Stimulated activated CD4-positive, alpha-beta T cell treated with anti-CD3 and anti-CD28 coated beads, TNF-alpha, amount 100 ng/mL, for 4 hours (primary cell): ENCODE data around the gene DNASE1L3.
"Not testable (repeated sequence)": the region's sequence is repeated elsewhere in the genome, so short reads cannot be mapped to it uniquely, and the experiment has no call there.

Source experiments
- DNase-seq, 3 experiments: peaks; one replicate each; pipeline ENCODE4 v3.0.0-alpha.2; 2020; ENCODE audit warnings: low read depth in 3 of 3

Gene DNASE1L3

DNA sequence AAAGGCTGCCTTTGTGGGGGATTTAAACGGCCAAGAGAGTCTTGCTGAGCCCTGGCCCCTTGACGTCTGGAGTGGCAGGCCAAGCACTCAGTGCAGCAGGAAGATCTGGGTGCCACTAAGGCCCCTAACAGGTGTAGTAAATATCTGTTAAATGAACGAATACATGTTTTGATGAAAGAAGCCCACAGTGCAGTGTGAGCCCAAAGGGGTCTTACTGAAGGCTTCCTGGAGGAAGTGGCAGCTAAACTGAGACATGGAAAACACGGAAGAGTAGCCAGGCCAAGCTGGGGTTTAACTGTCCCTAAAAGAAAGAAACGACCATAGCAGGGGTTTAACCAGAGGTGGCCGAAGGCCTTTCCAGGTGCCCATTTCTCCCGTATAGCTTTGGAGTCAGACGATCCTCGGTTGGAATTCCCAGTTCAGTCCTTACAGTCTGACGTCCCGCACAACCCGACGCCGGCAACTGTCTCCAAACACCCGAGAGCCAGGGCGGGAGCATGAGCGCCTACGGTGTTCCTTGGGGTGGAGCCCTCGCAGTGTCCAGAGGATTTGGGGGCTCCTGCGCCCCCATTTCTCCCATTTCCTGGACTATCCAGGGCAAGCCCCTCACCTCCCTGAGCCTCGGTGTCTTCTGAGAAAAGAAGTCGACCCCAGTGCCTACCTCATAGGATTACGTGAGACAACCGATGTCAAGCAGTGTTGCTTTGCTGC is 25.9 kb upstream of the DNASE1L3 start:
- no peak for DNase-seq

- no peak for DNase-seq
These were observed 25.2 kb upstream of the DNASE1L3 start for GRCh38 chr3:58235970-58236369.

GRCh38 chr3:58234516-58234931 is 23.8 kb upstream of the DNASE1L3 start:
- DNase-seq, result no peak

DNA sequence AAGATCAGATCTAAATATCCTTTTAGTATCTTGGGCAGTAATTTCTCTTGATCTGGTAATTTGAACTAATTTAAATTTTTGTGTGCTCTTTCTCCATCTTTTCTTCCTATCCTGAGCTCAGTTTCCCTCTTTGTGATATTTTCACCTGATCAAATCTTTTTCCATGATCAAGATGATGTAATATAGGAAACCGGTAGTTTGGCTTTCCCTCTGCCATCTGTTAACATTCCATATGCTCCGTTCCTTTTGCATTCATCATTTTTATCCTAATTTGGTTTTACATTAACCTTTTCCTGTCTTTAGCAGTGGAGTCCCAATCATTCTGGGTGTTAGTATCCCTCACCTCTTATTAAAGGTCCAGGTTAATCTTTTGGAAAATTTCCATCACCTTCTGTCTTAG is 20.9 kb upstream of the DNASE1L3 start:
- no peak for DNase-seq

DNA sequence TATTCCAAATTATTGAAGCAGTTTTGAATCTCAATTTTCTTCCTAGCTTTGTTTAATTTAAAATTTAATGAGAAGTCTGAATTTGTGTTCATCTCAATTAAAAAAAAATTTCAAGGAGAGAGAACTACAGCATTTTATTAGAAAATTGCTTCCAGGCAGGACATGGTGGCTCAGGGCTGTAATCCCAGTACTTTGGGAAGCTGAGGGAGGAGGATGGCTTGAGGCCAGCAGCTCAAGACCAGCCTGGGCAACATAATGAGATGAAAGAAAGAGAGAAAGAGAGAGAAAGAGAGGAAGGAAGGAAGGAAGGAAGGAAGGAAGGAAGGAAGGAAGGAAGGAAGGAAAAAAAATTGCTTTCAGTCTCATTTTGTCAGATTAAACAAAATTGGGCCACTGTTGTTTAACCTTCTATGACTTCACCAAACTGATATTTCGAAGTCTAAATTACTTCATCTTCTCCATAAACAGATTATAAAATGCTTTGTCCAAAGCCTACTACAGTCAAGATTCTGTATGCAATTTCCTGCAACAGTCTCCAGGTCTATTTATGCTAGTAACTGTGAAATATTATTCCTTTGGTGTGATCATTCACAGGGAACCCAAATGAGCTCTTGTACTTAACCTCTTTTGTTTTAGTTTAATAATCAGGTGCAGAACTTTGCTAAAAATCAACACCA is 20.2 kb upstream of the DNASE1L3 start:
- no peak for DNase-seq

DNA sequence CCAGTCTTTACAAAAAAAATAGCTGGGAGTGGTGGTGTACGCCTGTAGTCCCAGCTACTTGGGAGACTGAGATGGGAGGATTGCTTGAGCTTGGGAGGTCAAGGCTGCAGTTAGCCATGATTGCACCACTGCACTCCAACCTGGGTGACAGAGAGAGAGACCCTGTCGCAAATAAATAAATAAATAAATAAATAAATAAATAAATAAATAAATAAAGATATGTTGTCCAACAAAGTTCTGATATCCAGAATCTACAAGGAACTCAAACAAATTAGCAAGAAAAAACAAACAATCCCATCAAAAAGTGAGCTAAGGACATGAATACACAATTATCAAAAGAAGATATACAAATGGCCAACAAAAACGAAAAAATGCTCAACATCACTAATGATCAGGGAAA is 17.2 kb upstream of the DNASE1L3 start:
- DNase-seq, result not testable (repeated sequence)

GRCh38 chr3:58223855-58224254 is 13.1 kb upstream of the DNASE1L3 start:
- no peak for DNase-seq

DNA sequence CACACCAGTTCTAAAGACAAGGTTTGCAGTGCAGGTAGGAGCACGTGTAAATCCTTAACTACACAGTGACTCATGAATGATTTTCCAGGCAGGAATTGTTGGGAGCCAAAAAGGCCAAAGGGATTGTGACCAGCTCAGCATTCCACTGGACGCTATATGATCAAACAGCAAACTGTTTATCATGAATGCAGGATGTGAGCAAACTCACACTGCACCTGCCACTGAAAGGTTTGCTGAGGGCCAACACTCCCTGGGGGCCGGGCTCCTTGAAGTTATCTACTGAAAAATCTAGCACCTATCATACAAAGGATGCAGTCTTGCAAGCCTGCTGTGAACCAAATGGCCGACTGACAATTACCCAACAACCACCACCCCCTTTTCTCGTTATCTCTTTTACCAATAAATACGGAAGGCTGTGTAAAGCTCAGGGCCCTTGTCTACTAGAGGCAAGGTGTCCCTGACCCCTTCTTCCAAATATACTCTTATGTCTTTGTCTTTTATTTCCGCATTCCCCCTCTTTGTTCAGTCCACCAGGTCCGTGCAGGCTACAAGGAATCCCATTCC is 11.5 kb upstream of the DNASE1L3 start:
- DNase-seq, result no peak

DNA sequence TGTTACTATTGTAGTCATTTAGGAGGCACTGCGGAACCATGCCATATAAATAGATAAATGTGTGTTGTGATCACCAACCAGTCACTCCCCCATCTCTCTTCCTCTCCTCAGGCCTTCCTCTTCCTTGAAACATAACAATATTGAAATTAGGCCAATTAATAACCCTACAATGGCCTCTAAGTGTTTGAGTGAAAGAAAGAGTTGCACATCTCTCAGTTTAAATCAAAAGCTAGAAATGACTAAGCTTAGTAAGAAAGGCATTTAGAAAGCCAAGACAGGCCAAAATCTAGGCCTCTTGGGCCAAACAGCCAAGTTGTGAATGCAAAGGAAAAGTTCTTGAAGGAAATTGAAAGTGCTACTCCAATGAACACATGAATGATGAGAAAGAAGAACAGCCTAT is 8.1 kb upstream of the DNASE1L3 start:
- no peak for DNase-seq

DNA sequence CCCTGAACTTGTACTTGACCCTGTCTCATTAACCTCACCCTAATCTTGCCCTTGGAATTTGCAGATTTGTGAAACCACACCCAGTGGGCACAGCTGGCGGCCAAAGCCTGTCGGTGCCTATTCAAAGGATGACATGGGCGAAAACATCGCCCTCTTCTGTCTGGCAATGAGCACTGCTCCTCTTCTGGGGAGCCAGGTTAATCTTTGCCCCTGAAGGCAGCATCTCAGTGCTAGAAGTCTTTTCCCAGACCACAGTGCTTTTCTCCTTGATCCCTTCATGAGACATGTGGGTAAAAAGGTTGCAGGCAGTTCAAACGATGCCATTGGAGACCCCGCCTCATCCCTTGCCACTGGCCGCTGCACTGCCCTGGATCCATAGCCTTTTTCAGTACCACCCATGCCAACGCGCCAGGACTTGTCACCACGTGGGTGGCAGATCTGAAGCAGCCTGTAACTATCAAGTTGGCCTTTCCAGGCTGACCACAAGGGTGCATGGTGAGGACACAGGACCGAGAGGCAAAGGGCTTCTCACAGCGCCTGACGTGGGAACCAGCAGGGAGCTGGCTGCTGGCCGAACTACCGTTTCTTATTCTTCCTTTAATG is 6.5 kb upstream of the DNASE1L3 start:
- DNase-seq, result peak; percentile 20 to 28 (median 27)

DNA sequence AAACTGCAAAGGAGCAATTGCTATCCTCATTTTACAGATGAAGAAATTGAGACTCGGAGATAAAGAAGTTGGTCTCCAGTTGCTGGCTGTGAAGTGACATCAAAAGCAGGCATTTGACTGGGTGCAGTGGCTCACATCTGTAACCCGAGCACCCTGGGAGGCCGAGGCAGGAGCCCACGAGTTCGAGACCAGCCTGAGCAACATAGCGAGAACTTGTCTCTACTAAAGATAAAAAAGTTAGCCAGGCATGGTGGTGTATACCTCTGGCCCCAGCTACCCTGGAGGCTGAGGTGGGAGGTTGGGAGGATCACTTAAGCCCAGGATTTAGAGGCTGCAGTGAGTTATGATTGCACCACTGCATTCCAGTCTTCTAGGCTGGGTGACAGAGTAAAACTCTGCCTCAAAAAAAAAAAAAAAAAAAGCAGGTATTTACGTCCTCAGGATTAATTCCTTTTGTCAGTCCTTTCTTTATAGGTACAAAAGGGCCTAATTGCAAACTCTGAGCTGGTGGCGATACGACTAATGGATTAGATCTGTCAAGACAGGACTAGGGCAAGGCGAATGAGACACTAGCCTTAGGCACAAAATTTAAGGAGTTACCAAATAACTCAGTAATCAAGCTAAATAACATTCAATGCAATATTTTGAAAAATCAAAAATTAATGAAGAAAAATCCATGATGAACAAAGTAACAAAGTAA is 5.9 kb upstream of the DNASE1L3 start:
- DNase-seq, result no peak

DNA sequence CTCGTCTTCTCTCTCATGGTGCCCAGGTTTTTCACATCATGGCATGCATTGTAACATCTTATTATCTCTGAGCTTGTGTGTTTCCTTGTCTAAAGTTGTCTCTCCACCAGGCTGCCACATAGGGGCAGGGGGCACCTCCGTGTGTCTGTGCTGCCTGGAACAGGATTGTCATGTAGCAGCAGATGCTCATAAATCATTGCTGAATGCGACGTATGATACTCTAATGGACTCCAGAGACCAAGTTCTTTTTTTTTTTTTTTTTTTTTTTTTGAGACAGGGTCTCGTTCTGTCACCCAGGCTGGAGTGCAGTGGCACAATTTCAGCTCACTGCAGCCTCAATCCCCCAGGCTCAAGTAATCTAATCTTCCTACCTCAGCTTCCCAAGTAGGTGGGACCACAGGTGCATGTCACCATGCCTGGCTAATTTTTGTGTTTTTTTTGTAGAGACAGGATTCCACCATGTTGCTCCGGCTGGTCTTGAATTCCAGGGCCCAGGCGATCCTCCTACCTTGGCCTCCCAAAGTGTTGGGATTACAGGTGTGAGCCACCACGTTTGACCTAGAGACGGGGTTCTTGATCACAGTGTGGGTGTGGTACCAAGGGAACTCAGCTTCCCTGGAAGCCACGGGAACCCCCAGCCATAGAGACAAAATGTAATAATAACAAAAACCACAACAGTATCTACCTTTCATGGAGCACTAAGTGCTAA is 4.7 kb upstream of the DNASE1L3 start:
- DNase-seq, result no peak

DNA sequence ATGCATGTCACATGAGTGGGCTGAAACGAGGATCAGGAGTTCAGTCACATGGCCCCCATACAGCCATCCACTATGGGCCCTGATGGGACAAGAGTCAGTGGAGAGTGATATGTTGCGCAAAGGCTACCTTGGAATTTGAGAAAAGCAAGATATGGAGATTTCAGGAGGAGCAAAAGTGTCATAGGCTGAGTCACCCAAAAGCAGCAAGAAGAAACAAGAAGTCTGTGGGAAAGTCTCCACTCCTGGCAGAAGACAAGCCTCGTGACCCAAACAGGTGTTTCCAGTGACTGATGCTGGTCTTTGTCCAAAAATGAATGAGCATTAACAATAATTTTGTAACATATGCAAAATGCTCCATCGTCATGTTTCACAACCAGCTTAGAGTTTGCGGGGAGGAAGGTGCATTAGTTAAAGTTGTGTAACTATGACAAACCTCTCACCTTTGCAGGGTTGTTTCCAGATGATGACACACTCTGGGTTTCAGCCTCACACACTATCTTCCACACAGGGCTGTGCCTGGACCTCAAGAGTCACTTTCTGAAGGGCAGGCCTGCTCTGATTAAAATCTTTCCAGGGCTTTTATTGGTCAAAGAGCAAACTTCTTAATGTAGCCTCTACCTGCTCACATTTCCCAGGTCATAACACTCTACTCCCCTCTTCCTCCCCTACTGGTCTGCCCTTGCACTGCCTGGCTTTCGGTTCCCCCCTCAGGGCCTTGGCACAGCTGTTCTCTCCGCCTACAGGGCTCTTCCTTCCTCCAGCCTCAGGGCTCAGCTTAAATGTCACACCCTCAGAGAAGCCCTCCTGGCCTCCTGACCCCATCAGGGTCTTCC is 3.9 kb upstream of the DNASE1L3 start:
- DNase-seq, result no peak

- no peak for DNase-seq
These were observed 839 bp downstream of the DNASE1L3 start for GRCh38 chr3:58209933-58210332.

DNA sequence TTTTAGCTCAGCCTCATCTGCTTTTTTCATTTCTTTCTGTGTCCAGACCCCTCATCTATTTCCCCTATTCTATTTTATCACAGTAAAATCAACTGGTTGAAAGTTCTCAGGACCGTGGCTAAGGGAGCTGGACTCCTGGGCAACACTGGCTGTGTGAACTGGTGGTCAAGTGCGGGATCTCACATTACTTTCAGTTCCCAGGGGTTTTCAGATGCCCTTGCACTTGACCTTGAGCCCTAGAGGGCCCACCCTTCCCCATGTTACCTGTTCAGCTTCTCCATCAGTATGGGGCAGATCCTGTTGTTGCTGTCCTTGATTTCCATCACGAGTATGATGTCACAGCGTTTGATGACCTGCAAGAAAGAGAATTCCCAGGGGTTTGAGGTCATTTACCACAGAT is 2.8 kb downstream of the DNASE1L3 start:
- DNase-seq, result no peak

GRCh38 chr3:58206406-58207011 is 4.3 kb downstream of the DNASE1L3 start:
- DNase-seq, result no peak

DNA sequence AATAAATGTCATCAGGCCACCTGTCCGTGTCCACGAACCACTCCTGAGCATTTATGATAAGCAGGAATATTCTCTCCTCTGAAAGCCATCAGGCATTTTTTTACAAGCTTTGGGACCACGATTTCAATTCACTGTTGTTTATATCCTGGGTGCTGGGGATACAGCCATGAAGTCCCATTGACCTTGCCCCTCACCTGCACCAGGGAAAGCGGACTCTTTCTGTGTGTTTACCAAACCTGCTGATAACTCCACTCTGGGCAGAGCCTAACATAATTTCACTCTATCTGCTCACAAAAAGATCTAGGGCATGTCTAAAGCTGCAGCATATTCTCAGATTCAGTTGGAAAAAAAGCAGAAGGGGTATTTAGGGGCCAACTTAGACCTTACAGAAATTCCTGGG is 4.8 kb downstream of the DNASE1L3 start:
- no peak for DNase-seq

GRCh38 chr3:58204720-58205119 is 6.1 kb downstream of the DNASE1L3 start:
- DNase-seq, result no peak

GRCh38 chr3:58203541-58203940 is 7.2 kb downstream of the DNASE1L3 start:
- no peak for DNase-seq

- DNase-seq, result no peak
These were observed 7.8 kb downstream of the DNASE1L3 start for GRCh38 chr3:58202917-58203360.
